Endothelial cell of umbilical vein (primary cell): ENCODE data around the gene ATP1B1. TPM values are rescaled to one million over a fixed set of nuclear protein-coding genes. Genes with fewer than 3 reads are reported as not detected.

ENCODE experiments used
- BruUV-seq: library from RNA; stranded (reverse); fragments of 400-500 nt; replicated peaks from 2 replicates; lab custom pipeline; 2021; lab: Mats Ljungman, UMichigan
- CTCF ChIA-PET: fragments of 300-600, 350-600 bp; sonication (Branson Sonifier 250); formaldehyde crosslinking; loops from one replicate; lab custom pipeline; 2021; ENCODE audit warnings: antibody characterized with exemption, inconsistent platforms; lab: Charles Lee
- POLR2A ChIA-PET: fragments of 300-600, 350-600 bp; sonication (Branson Sonifier 250); formaldehyde crosslinking; loops from one replicate; lab custom pipeline; 2021; ENCODE audit warnings: antibody characterized with exemption, inconsistent platforms; lab: Charles Lee
- DNase-seq: peaks from one replicate; pipeline ENCODE4 v3.0.0-alpha.2; 2011; ENCODE audit warnings: low read depth, low spot score
- FAIRE-seq: peaks from 2 replicates; lab custom pipeline; 2011; peaks lifted over from hg19 to GRCh38; lab: Jason Lieb, UNC
- H2AFZ ChIP-seq: 2 replicates; pipeline ENCODE4 v1.6.0; 2012; ENCODE audit warnings: low read depth, low read length, control low read depth, inconsistent platforms
- H3K27ac ChIP-seq: 2 replicates; pipeline ENCODE4 v1.5.1; 2011; ENCODE audit warnings: low read depth, mild to moderate bottlenecking, control low read depth, low read length, moderate library complexity; ENCODE audit not compliant: insufficient read depth
- H3K27me3 ChIP-seq, 2 experiments: 2 replicates each; pipeline versions ENCODE4 v1.6.0 to v1.6.1; 2011; ENCODE audit warnings: low read length in 2 of 2, mixed read lengths in 1 of 2; ENCODE audit not compliant: control insufficient read depth in 2 of 2, insufficient read depth in 2 of 2
- H3K36me3 ChIP-seq, 2 experiments: 2 replicates in 1 of 2; 3 replicates in 1 of 2; pipeline ENCODE4 v1.5.1; 2011; ENCODE audit warnings: low read length in 2 of 2, mild to moderate bottlenecking in 1 of 2, moderate library complexity in 1 of 2; ENCODE audit not compliant: control insufficient read depth in 2 of 2, insufficient read depth in 2 of 2; ENCODE audit errors: extremely low read depth in 1 of 2
- H3K4me1 ChIP-seq: 3 replicates; pipeline ENCODE4 v1.5.1; 2011; ENCODE audit warnings: mild to moderate bottlenecking, low read length; ENCODE audit not compliant: control insufficient read depth, insufficient read depth; ENCODE audit errors: extremely low read depth
- H3K4me2 ChIP-seq: 2 replicates; pipeline ENCODE4 v1.6.1; 2011; ENCODE audit warnings: low read length, control low read depth, mixed read lengths; ENCODE audit not compliant: insufficient read depth
- H3K4me3 ChIP-seq, 3 experiments: fragments of 200-600 bp in 1 of 3; sonication (generic), shearing (Covaris generic) in 1 of 3; replicated peaks in 1 of 3; 2 replicates each; pipeline ENCODE4 v1.5.1; 2011 to 2016; ENCODE audit warnings: control low read depth in 3 of 3, low read length in 3 of 3, mild to moderate bottlenecking in 2 of 3, inconsistent platforms in 1 of 3, low read depth in 1 of 3, moderate library complexity in 1 of 3; ENCODE audit not compliant: insufficient read depth in 1 of 3
- H3K79me2 ChIP-seq: 2 replicates; pipeline ENCODE4 v1.6.0; 2012; ENCODE audit warnings: low read length, inconsistent platforms; ENCODE audit not compliant: control insufficient read depth, insufficient read depth
- H3K9ac ChIP-seq: replicated peaks from 2 replicates; pipeline ENCODE3; 2011; ENCODE audit warnings: low read length, control low read depth; ENCODE audit not compliant: insufficient read depth; ENCODE audit errors: extremely low read depth
- H3K9me1 ChIP-seq: replicated peaks from 3 replicates; pipeline ENCODE4 v1.6.0; 2011; ENCODE audit warnings: mild to moderate bottlenecking, low read length; ENCODE audit not compliant: control insufficient read depth, insufficient read depth; ENCODE audit errors: extremely low read depth
- H3K9me3 ChIP-seq: replicated peaks from 2 replicates; pipeline ENCODE4 v1.5.1; 2012; ENCODE audit warnings: low read length, inconsistent platforms; ENCODE audit not compliant: control insufficient read depth, insufficient read depth
- H4K20me1 ChIP-seq: replicated peaks from 2 replicates; pipeline ENCODE3; 2011; ENCODE audit warnings: mild to moderate bottlenecking, low read length; ENCODE audit not compliant: control insufficient read depth, insufficient read depth; ENCODE audit errors: extremely low read depth
- CTCF ChIP-seq, 2 donors: IDR thresholded peaks; 1 replicate in 1 of 2; 2 replicates in 1 of 2; pipeline ENCODE4 v1.5.1; 2011; ENCODE audit warnings: low read length in 2 of 2, mild to moderate bottlenecking in 2 of 2, moderate library complexity in 2 of 2, control low read depth in 1 of 2, inconsistent platforms in 1 of 2, low read depth in 1 of 2; ENCODE audit not compliant: insufficient read depth in 1 of 2; ENCODE audit errors: extremely low read depth in 1 of 2
- EZH2 ChIP-seq: IDR thresholded peaks from 2 replicates; pipeline ENCODE4 v1.6.1; 2012; ENCODE audit warnings: borderline replicate concordance, low read depth, mild to moderate bottlenecking, moderate library complexity, low read length, inconsistent platforms; ENCODE audit not compliant: severe bottlenecking
- FOS ChIP-seq: IDR thresholded peaks from 2 replicates; pipeline ENCODE4 v1.6.1; 2011; ENCODE audit warnings: mild to moderate bottlenecking, low read length, moderate library complexity, borderline replicate concordance; ENCODE audit not compliant: insufficient read depth
- GATA2 ChIP-seq: IDR thresholded peaks from 2 replicates; pipeline ENCODE4 v1.7.0; 2011; ENCODE audit warnings: low read depth, mild to moderate bottlenecking, moderate library complexity, mixed read lengths, low read length; ENCODE audit not compliant: insufficient read length, insufficient read depth
- JUN ChIP-seq: IDR thresholded peaks from 2 replicates; pipeline ENCODE4 v1.6.1; 2011; ENCODE audit warnings: borderline replicate concordance, low read depth; ENCODE audit not compliant: insufficient read length, insufficient read depth
- MAX ChIP-seq: IDR thresholded peaks from 2 replicates; pipeline ENCODE4 v1.6.1; 2011; ENCODE audit not compliant: insufficient read depth, insufficient read length
- MYC ChIP-seq: IDR thresholded peaks from one replicate; pipeline ENCODE4 v1.6.1; 2011; ENCODE audit warnings: mild to moderate bottlenecking, low read depth, low read length
- POLR2A ChIP-seq: IDR thresholded peaks from 2 replicates; pipeline ENCODE4 v1.6.1; 2012; ENCODE audit warnings: low read depth, mild to moderate bottlenecking, control low read depth, low read length
- POLR2AphosphoS5 ChIP-seq: IDR thresholded peaks from 2 replicates; pipeline ENCODE4 v1.6.1; 2012; ENCODE audit warnings: low read depth, mild to moderate bottlenecking, control low read depth, low read length, moderate library complexity; ENCODE audit not compliant: insufficient read depth
- dilution Hi-C: fragments of 300-500 bp; cut with MboI; formaldehyde crosslinking; loops from one replicate; pipeline ENCODE4 v1.15.0; 2019; ENCODE audit warnings: low sequenced_read_pairs; ENCODE audit not compliant: extremely low pct_ligation_motif_present
- intact Hi-C: fragments of 100-400 bp; cut with micrococcal nuclease; formaldehyde crosslinking; loops from one replicate; pipeline ENCODE4 v1.10.0; 2022
- polyA plus RNA-seq, 4 experiments: library from polyadenylated mRNA; depleted of rRNA in 3 of 4; stranded (reverse) in 3 of 4; unstranded in 1 of 4; fragments of >200 nt; gene quantifications; 2 replicates each; pipeline versions ENCODE4 v1.2.1 to v1.2.3, GENCODE V29; 2011 to 2012; ENCODE audit warnings: missing spikeins in 1 of 4
- total RNA-seq: library from RNA; stranded (reverse); gene quantifications from 2 replicates; pipeline ENCODE4 v1.2.3, GENCODE V29; 2021

ATP1B1 gene
- total and polyA plus RNA-seq, 2 donors (not counting 3 experiments of a cell fraction or from before 2014, with no cell fraction given): 14.3 to 56.1 TPM

- ChIA-PET POLR2A (no interaction called here), CTCF (interaction anchor here (0.9 to 5.6 kb wide), 7 partner anchors 9 to 508 kb away, joined by 3 to 41 read pairs (median 6); no protein-coding TSS in a partner anchor)
- Histone ChIP-seq H3K4me2 (peak overlapping the region; percentile 96), H3K4me3 (peak overlapping the region in 1 of 3 experiments; percentile 15), H2AFZ (no peak overlapping the region), H3K4me1 (peaks cover 68% of the 10 kb centered on the region), H3K36me3 (no peaks in the 10 kb centered on the region), H3K9me3 (no peaks in the 10 kb centered on the region), H4K20me1 (no peaks in the 10 kb centered on the region), H3K9ac (peak overlapping the region; percentile 8), H3K27me3 (no peaks in the 10 kb centered on the region), H3K79me2 (peaks cover 63% of the 10 kb centered on the region), H3K9me1 (no peaks in the 10 kb centered on the region), H3K27ac (peak overlapping the region; percentile 89)
- peak; percentile 13 for TF ChIP-seq JUN
- TF ChIP-seq GATA2: no peak
- TF ChIP-seq FOS: peak; percentile 5
- intact Hi-C loops (loop anchor here (10.0 kb wide), 2 partner anchors 684 to 886 kb away; partner anchors contain the start of genes METTL18 and SFT2D2), dilution Hi-C loops (no loop called here)
- TSS peak; percentile 47 for BruUV-seq
- FAIRE-seq: peak; percentile 50
- peak; percentile 54 for DNase-seq
Measured at GRCh38 chr1:169110689-169111447, 4.4 kb downstream of the ATP1B1 start.

GRCh38 chr1:169111472-169111871, 5.0 kb downstream of the ATP1B1 start:
- Histone ChIP-seq H3K4me1 (peaks cover 68% of the 10 kb centered on the region), H3K4me3 (no peak overlapping the region), H2AFZ (no peak overlapping the region), H3K27ac (peak overlapping the region; percentile 89), H3K36me3 (no peaks in the 10 kb centered on the region), H3K9me1 (no peaks in the 10 kb centered on the region), H4K20me1 (no peaks in the 10 kb centered on the region), H3K9me3 (no peaks in the 10 kb centered on the region), H3K4me2 (peak overlapping the region; percentile 96), H3K79me2 (peaks cover 68% of the 10 kb centered on the region), H3K9ac (peak overlapping the region; percentile 0), H3K27me3 (no peaks in the 10 kb centered on the region)
- intact Hi-C loops: loop anchor here (10.0 kb wide), 2 partner anchors 683 to 887 kb away; partner anchors contain the start of genes METTL18 and SFT2D2
- no TSS peak for BruUV-seq
- FAIRE-seq (no peak), DNase-seq (no peak)
- POLR2A ChIA-PET: no interaction called here
- CTCF ChIA-PET: interaction anchor here (0.9 to 5.6 kb wide), 7 partner anchors 9 to 508 kb away, joined by 3 to 41 read pairs (median 6); no protein-coding TSS in a partner anchor
- TF ChIP-seq MAX (no peak), EZH2 (no peak), FOS (no peak), MYC (no peak), GATA2 (no peak), CTCF (IDR thresholded peaks at IDR 0.05; ENCODE audit: extremely low read depth in 1 of 2, insufficient read depth in 1 of 2, low read depth in 1 of 2, low read length in 2 of 2) (no peak), JUN (no peak), POLR2AphosphoS5 (no peak), POLR2A (no peak)
- dilution Hi-C loops: no loop called here
